ENCODE data around the gene MAPK14.

MAPK14 gene

GRCh38 chr6:36038120-36038876 lies 10.7 kb downstream of the MAPK14 start:
- DNase-seq: no peak

GRCh38 chr6:36039112-36039511 lies 11.5 kb downstream of the MAPK14 start:
- no peak for DNase-seq

- DNase-seq: no peak
Observed at GRCh38 chr6:36040958-36041357, 13.3 kb downstream of the MAPK14 start.

- no peak for DNase-seq
Observed at GRCh38 chr6:36042618-36043260, 15.1 kb downstream of the MAPK14 start.

GRCh38 chr6:36049582-36049981 lies 22.0 kb downstream of the MAPK14 start:
- DNase-seq: no peak

- no peak for DNase-seq
Observed at GRCh38 chr6:36050305-36050704, 22.7 kb downstream of the MAPK14 start.

GRCh38 chr6:36050947-36051710 lies 23.5 kb downstream of the MAPK14 start:
- no peak for DNase-seq

- DNase-seq: peak; percentile 39
Observed at GRCh38 chr6:36052097-36052496, 24.5 kb downstream of the MAPK14 start.

GRCh38 chr6:36053878-36054277 lies 26.3 kb downstream of the MAPK14 start:
- DNase-seq: no peak

GRCh38 chr6:36054415-36054814 lies 26.8 kb downstream of the MAPK14 start:
- no peak for DNase-seq

- DNase-seq: peak; percentile 80
Observed at GRCh38 chr6:36054956-36055355, 27.3 kb downstream of the MAPK14 start.

GRCh38 chr6:36056178-36056577 lies 28.6 kb downstream of the MAPK14 start:
- no peak for DNase-seq

GRCh38 chr6:36061236-36061635 lies 33.6 kb downstream of the MAPK14 start:
- DNase-seq: no peak

GRCh38 chr6:36062247-36062646 lies 34.6 kb downstream of the MAPK14 start:
- no peak for DNase-seq

- DNase-seq: no peak
Observed at GRCh38 chr6:36063318-36064060, 35.9 kb downstream of the MAPK14 start.

GRCh38 chr6:36064770-36065396 lies 37.3 kb downstream of the MAPK14 start:
- no peak for DNase-seq

GRCh38 chr6:36065916-36066315 lies 38.3 kb downstream of the MAPK14 start:
- DNase-seq: no peak

GRCh38 chr6:36066817-36067216 lies 39.2 kb downstream of the MAPK14 start:
- no peak for DNase-seq

GRCh38 chr6:36067374-36068011 lies 39.9 kb downstream of the MAPK14 start:
- DNase-seq: no peak

- no peak for DNase-seq
Observed at GRCh38 chr6:36068012-36068392, 40.4 kb downstream of the MAPK14 start.

- DNase-seq: no peak
Observed at GRCh38 chr6:36068586-36068985, 41.0 kb downstream of the MAPK14 start.

- no peak for DNase-seq
Observed at GRCh38 chr6:36069573-36069972, 42.0 kb downstream of the MAPK14 start.

Measured in NCI-H82 (cell line).